Epithelial cell of proximal tubule (primary cell): ENCODE measurements around the gene JRKL. TPM values are rescaled to one million over a fixed set of nuclear protein-coding genes. Genes with fewer than 3 reads are reported as not detected.
A peak's percentile ranks its signal among the peaks of the same experiment; 100 is the strongest.

Experiments
- DNase-seq: peaks from one replicate; pipeline ENCODE4 v3.0.0-alpha.2; 2011; ENCODE audit warnings: low read depth
- H3K4me3 ChIP-seq: 2 replicates; pipeline ENCODE4 v1.5.1; 2011; ENCODE audit warnings: low read depth, mild to moderate bottlenecking, low read length
- CTCF ChIP-seq: conservative IDR thresholded peaks from 2 replicates; pipeline ENCODE4 v1.5.1; 2012; ENCODE audit warnings: low read depth, mild to moderate bottlenecking, low read length
- total RNA-seq: library from RNA; depleted of rRNA; stranded (reverse); fragments of >200 nt; gene quantifications from 2 replicates; pipeline ENCODE4 v1.2.3, GENCODE V29; 2015

JRKL gene
- 5.1 and 7.0 TPM in 2 replicates for total RNA-seq

GRCh38 chr11:96389720-96390487 lies at the start of gene JRKL, which contains the start of gene CCDC82:
Gene JRKL (plus strand): TSS chr11:96390013. CDS start chr11:96390650, 637 bp downstream.
Gene CCDC82 (minus strand): TSS chr11:96389912. CDS start chr11:96384747, 5,165 bp downstream.
- DNase-seq, result peak; percentile 40
- H3K4me3 ChIP-seq, result peak within 1 kb of the TSS; percentile 72
- TF ChIP-seq CTCF, result no peak

- no peak for DNase-seq
- peak overlapping the region; percentile 74 for H3K4me3 ChIP-seq
- TF ChIP-seq CTCF, result no peak
Observed at GRCh38 chr11:96340555-96340885, 49.3 kb upstream of the JRKL start.

- no peak for DNase-seq
- peak overlapping the region; percentile 74 for H3K4me3 ChIP-seq
- TF ChIP-seq CTCF, result peak; percentile 66
Observed at GRCh38 chr11:96341211-96342013, 48.4 kb upstream of the JRKL start.

- TF ChIP-seq CTCF, result no peak
- DNase-seq, result no peak
Observed at GRCh38 chr11:96342014-96342960, 47.5 kb upstream of the JRKL start.

GRCh38 chr11:96342961-96343711 lies 46.7 kb upstream of the JRKL start, which contains the start of gene MAML2:
Gene MAML2 (minus strand): TSS chr11:96343195. CDS start chr11:96341895, 1,300 bp downstream.
- peak within 1 kb of the TSS; percentile 74 for H3K4me3 ChIP-seq
- peak; percentile 73 for DNase-seq
- peak; percentile 81 for TF ChIP-seq CTCF

More at GRCh38 chr11:96342014-96342960, 47.5 kb upstream of the JRKL start:
- peak overlapping the region; percentile 74 for H3K4me3 ChIP-seq

GRCh38 chr11:96356848-96357247 lies 33.0 kb upstream of the JRKL start:
- TF ChIP-seq CTCF, result no peak
- no peak for DNase-seq
- H3K4me3 ChIP-seq, result no peak overlapping the region
